NCI-H2107 treated with DMSO at 0.1 percent for 48 hours (cell line): ENCODE measurements around the gene KHSRP.

Experiments
- DNase-seq: peaks from one replicate; lab custom pipeline; 2025; ENCODE audit not compliant: unreplicated experiment; lab: John Stamatoyannopoulos, UW

The KHSRP gene

GRCh38 chr19:6393074-6393982, 31.3 kb downstream of the KHSRP start, which contains the start of gene GTF2F1:
Gene GTF2F1 (minus strand): TSS chr19:6393164. CDS start chr19:6392995, 169 bp downstream.
- peak; percentile 71 for DNase-seq

- no peak for DNase-seq
Measured at GRCh38 chr19:6392221-6393073, 32.2 kb downstream of the KHSRP start.

DNA sequence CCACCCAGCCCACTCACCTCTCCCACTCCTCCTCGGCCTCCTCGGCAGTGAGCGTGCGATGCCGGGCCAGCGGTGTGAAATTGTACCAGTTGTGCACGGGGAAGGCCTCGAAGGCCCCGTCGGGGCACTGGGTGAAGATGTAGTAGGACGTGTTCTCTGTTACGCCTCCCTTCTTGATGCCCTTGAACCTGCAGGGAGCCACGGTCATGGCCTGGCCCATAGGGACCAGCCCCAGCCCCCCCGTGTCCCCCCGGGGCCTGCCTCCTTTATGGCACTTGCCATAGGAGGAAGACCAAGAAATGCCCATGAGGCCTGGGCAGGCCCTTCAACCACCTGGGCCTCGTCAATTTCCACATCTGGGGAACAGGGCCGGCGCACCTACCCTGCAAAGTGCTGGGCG, 37.2 kb downstream of the KHSRP start:
- DNase-seq = no peak

DNA sequence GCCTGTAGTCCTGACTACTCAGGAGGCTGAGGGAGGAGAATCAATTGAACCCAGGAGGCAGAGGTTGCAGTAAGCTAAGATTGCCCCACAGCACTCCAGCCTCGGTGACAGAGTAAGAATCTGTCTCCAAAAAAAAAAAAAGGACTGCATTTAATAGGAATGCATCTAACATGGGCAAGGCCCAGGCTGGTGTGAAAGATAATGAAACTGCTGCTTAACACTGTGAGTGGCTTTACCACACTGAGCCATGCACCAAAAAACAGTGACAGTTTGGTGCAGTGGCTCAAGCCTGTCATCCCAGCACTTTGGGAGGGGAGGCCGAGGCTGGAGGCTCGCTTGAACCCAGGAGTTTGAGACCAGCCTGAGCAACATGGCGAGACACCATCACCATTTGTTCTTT, 40.2 kb downstream of the KHSRP start:
- DNase-seq = no peak

DNA sequence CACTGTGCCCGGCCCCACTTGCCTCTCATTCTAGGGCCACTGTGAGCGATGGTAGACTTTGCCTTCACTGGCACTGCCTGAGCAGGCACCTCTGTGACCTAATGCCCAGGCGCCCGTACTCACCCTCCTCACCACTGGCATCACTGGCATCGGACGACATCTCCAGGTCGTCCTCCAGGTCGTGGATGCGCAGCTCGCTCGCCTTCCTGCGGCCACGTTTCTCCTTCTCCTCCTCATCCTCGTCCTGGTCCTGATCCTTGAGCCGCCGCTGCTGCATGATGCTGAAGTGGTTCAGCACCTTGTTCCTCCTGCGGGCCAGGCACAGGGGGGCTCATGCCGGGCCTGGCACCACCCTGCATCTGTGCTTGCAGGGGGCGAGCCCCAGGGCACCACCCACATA, 41.4 kb downstream of the KHSRP start:
- DNase-seq = no peak

DNA sequence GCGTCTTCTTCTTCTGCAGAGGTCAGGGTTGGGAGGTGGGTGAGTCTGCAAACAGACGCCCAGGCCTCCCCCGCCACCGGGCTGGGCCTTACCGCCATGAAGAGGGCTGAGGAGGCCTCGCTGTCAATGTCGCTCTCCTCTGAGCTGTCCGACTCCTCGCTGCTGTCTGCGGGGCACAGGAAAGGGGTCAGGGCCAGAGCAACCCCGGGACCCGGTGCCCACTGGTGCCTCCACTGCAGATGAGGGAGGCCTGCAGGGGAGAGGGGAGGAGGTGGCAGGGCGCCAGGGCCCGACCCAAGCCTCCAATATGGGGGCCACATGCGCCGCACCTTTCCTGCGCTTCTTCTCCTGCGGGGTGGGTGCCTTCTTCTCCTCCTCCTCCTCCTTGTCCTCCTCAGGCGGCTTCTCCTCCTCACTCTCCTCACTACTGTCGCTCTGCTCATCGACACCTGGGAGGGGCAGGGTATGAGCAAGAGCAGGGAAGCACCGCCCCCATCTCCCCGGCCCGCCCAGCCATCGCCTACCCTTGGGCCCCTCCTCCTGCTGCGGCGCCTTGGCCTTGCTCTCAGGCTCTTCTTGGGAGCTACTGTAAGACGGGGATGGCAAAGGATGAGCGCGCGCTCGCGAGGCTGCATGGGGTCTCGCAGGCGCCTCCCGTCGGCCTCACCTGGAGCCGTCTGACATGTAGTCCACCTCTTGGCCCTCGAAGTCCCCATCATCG, 43.4 kb downstream of the KHSRP start:
- no peak for DNase-seq

DNA sequence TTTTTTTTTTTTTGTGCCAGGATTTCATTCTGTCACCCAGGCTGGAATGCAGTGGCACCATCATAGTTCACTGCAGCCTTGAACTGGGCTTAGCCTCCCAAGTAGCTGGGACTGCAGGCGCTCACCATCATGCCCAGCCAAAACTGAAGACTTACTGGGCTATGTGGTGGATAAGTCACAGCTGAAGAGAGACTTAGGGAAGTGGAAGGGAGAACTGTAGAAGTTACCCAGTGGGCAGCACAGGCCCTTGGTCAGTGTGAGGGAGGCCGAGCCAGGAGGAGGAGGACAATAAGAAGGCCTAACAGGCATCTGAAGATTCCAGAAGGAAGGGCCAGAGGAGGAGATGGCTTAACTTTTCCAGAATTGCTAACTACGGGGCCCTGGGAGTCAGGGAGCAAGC, 44.9 kb downstream of the KHSRP start:
- DNase-seq = no peak

GRCh38 chr19:6378486-6378885, 46.1 kb downstream of the KHSRP start:
- DNase-seq = no peak

- no peak for DNase-seq
Measured at GRCh38 chr19:6378041-6378440, 46.6 kb downstream of the KHSRP start.

GRCh38 chr19:6376512-6377190, 48.0 kb downstream of the KHSRP start:
- DNase-seq = peak; percentile 80

DNA sequence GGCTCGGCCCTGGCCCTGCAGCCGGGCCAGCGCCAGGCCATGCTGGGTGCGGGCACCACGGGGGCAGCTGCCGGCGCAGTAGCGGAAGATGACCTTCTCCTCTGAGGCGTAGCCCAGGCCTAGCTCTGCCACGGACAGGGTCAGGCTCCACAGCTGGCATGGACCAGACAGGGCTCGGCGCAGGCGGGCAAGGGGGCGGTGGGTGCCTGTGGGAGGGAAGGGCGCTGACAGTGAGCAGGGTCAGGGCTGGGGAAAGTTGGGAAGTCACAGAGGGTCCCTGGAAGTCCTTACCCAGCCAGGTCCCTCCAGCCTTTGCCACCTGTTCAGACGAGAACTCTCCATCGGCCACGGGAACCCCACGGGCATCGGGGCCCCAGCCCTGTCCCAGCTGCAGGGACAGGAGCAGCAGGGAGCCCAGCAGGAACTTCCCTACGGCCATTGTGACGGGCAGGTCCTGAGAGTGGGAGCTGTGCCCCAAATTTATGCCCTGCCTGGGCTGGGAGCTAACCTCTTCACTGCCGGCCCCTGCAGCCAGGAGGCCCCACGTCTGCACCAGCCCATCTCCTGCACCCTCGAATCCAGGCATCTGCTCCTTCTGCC, 49.1 kb downstream of the KHSRP start, which contains the start of gene PSPN:
Gene PSPN (minus strand): TSS at position 523 of the 600 bp plus-strand sequence. CDS start 84 bp downstream, at position 439.
- DNase-seq = no peak

- no peak for DNase-seq
Measured at GRCh38 chr19:6374711-6375410, 49.8 kb downstream of the KHSRP start.

DNA sequence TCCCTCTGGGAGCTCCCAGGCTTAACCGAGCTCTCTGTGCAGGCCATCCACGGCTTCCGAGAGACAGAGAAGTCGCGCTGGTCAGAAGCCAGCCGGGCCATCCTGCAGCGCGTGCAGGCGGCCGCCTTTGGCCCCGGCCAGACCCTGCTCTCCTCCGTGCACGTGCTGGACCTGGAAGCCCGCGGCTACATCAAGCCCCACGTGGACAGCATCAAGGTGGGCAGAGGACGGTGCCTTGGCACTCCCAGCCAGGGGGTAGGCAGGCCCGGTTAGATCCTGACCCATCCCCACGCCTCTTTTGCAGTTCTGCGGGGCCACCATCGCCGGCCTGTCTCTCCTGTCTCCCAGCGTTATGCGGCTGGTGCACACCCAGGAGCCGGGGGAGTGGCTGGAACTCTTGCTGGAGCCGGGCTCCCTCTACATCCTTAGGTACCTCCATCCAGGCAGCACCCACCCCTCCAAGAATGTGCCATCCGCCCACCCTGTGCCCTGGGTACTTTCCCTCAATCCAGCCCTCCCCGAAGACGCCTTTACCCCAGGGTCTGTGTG, 50.4 kb downstream of the KHSRP start:
- DNase-seq = no peak

- no peak for DNase-seq
Measured at GRCh38 chr19:6373813-6374108, 50.9 kb downstream of the KHSRP start.

DNA sequence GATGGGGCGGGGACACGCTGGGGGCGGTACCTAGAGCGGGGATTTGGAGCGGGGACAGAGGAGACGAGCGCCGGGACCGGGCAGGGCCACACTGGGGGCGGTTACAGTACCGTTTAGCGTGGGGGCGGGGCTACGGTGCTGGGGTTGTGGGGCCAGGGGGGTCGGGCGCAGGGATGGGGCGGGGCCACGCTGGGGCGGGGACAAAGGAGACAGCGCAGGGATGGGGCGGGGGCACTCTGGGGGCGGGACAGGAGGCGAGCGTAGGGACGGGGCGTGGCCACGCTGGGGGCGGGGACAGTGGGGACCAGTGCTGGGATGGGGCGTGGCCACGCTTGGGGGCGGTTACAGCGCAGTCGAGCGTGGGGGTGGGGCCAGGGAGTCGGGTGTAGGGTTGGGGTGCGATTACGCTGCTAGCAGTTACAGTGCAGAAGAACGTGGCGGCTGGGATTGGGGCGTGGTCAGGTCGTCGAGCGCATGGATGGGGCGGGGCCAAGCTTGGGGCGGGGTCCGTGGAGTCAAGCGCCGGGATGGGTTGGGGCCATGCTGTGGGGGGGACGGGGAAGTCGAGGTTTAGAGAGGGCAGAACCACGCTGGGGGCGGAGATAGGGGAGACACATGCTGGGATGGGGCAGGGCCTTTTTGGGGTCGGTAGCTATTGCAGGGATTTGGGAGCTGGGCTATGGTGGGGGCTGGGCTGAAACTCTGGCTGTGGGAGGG, 51.4 kb downstream of the KHSRP start:
- DNase-seq = peak; percentile 87

DNA sequence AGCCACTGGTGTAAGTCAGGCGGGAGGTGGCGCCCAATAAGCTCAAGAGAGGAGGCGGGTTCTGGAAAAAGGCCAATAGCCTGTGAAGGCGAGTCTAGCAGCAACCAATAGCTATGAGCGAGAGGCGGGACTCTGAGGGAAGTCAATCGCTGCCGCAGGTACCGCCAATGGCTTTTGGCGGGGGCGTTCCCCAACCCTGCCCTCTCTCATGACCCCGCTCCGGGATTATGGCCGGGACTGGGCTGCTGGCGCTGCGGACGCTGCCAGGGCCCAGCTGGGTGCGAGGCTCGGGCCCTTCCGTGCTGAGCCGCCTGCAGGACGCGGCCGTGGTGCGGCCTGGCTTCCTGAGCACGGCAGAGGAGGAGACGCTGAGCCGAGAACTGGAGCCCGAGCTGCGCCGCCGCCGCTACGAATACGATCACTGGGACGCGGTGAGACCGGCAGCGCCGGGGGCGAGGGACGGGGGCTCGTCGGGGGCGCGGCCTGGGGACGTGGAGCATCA, 52.0 kb downstream of the KHSRP start, which contains the start of gene ALKBH7:
Gene ALKBH7 (plus strand): TSS at position 201 of the 502 bp plus-strand sequence. CDS start 27 bp downstream, at position 228.
- DNase-seq = peak; percentile 98

DNA sequence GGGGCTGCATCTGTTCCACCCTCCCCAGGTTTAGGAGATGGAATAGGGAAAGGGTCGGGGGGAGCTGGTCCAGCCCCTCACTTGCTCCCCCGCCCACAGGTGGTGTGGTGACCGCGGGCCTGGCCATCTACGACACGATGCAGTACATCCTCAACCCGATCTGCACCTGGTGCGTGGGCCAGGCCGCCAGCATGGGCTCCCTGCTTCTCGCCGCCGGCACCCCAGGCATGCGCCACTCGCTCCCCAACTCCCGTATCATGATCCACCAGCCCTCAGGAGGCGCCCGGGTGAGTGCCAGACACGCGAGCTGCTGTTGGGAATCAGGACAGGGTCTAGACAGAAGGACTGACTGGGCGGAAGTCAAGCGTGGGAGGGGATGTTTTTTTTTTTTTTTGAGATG, 60.3 kb downstream of the KHSRP start:
- no peak for DNase-seq
